Measurements from ENCODE around the gene MAU2.
"Not testable (repeated sequence)": the region's sequence is repeated elsewhere in the genome, so short reads cannot be mapped to it uniquely, and the experiment has no call there.

MAU2 gene

GRCh38 chr19:19394333-19394732 is 73.7 kb downstream of the MAU2 start:
- H3K9me3 ChIP-seq (ENCODE audit: control insufficient read depth, insufficient read depth, low read length); H3K36me3 ChIP-seq (ENCODE audit: insufficient read depth, low read length): not testable (repeated sequence)
- Histone ChIP-seq H3K9ac (ENCODE audit: low read depth, low read length) (peak overlapping the region; percentile 18; the same call in 1 of the 2 replicates), H3K4me1 (ENCODE audit: insufficient read depth, low read length) (peaks cover 14% of the 10 kb centered on the region; the same call in 1 of the 2 replicates)

GRCh38 chr19:19399733-19400433 is 79.3 kb downstream of the MAU2 start:
- Histone ChIP-seq H3K4me1 (ENCODE audit: insufficient read depth, low read length) (peaks cover 17% of the 10 kb centered on the region; the same call in 1 of the 2 replicates), H3K36me3 (ENCODE audit: insufficient read depth, low read length) (no peaks in the 10 kb centered on the region; the same call in 1 of the 2 replicates), H3K9ac (ENCODE audit: low read depth, low read length) (no peak overlapping the region), H3K9me3 (ENCODE audit: control insufficient read depth, insufficient read depth, low read length) (no peaks in the 10 kb centered on the region)

- peaks cover 22% of the 10 kb centered on the region for H3K4me1 ChIP-seq (ENCODE audit: insufficient read depth, low read length)
- no peaks in the 10 kb centered on the region for H3K9me3 ChIP-seq (ENCODE audit: control insufficient read depth, insufficient read depth, low read length)
- no peak overlapping the region for H3K9ac ChIP-seq (ENCODE audit: low read depth, low read length)
- no peaks in the 10 kb centered on the region; the same call in 1 of the 2 replicates for H3K36me3 ChIP-seq (ENCODE audit: insufficient read depth, low read length)
Measured at GRCh38 chr19:19402656-19403372, 82.2 kb downstream of the MAU2 start.

GRCh38 chr19:19403373-19403901 is 82.8 kb downstream of the MAU2 start:
- no peaks in the 10 kb centered on the region for H3K9me3 ChIP-seq (ENCODE audit: control insufficient read depth, insufficient read depth, low read length)
- H3K4me1 ChIP-seq (ENCODE audit: insufficient read depth, low read length), result peaks cover 24% of the 10 kb centered on the region
- no peaks in the 10 kb centered on the region; the same call in 1 of the 2 replicates for H3K36me3 ChIP-seq (ENCODE audit: insufficient read depth, low read length)
- no peak overlapping the region for H3K9ac ChIP-seq (ENCODE audit: low read depth, low read length)

GRCh38 chr19:19404879-19405860 is 84.5 kb downstream of the MAU2 start, which contains the start of gene GATAD2A:
Gene GATAD2A, plus strand, starts transcription at chr19:19405675. Its CDS starts 59,671 bp downstream, at chr19:19465346.
- no peaks in the 10 kb centered on the region for H3K9me3 ChIP-seq (ENCODE audit: control insufficient read depth, insufficient read depth, low read length)
- H3K9ac ChIP-seq (ENCODE audit: low read depth, low read length), result peak within 1 kb of the TSS; percentile 56
- peaks cover 34% of the 10 kb centered on the region for H3K4me1 ChIP-seq (ENCODE audit: insufficient read depth, low read length)
- H3K36me3 ChIP-seq (ENCODE audit: insufficient read depth, low read length), result no peaks in the 10 kb centered on the region; the same call in 1 of the 2 replicates

- Histone ChIP-seq H3K9me3 (ENCODE audit: control insufficient read depth, insufficient read depth, low read length) (no peaks in the 10 kb centered on the region), H3K4me1 (ENCODE audit: insufficient read depth, low read length) (peaks cover 39% of the 10 kb centered on the region), H3K36me3 (ENCODE audit: insufficient read depth, low read length) (no peaks in the 10 kb centered on the region; the same call in 1 of the 2 replicates), H3K9ac (ENCODE audit: low read depth, low read length) (peak overlapping the region; percentile 56)
Measured at GRCh38 chr19:19405971-19406877, 85.6 kb downstream of the MAU2 start.

- Histone ChIP-seq H3K9me3 (ENCODE audit: control insufficient read depth, insufficient read depth, low read length) (no peaks in the 10 kb centered on the region), H3K4me1 (ENCODE audit: insufficient read depth, low read length) (peaks cover 39% of the 10 kb centered on the region), H3K9ac (ENCODE audit: low read depth, low read length) (peak overlapping the region; percentile 56), H3K36me3 (ENCODE audit: insufficient read depth, low read length) (no peaks in the 10 kb centered on the region; the same call in 1 of the 2 replicates)
Measured at GRCh38 chr19:19406878-19407632, 86.4 kb downstream of the MAU2 start.

- H3K9ac ChIP-seq (ENCODE audit: low read depth, low read length), result no peak overlapping the region
Measured at GRCh38 chr19:19407633-19407930, 87.0 kb downstream of the MAU2 start.

More at GRCh38 chr19:19407633-19407930, 87.0 kb downstream of the MAU2 start:
- Histone ChIP-seq H3K4me1 (ENCODE audit: insufficient read depth, low read length) (peaks cover 39% of the 10 kb centered on the region), H3K9me3 (ENCODE audit: control insufficient read depth, insufficient read depth, low read length) (no peaks in the 10 kb centered on the region), H3K36me3 (ENCODE audit: insufficient read depth, low read length) (no peaks in the 10 kb centered on the region; the same call in 1 of the 2 replicates)
